ENCODE results near the gene PTPRH.
A peak's percentile ranks its signal among the peaks of the same experiment; 100 is the strongest.
"Not testable (repeated sequence)": the region's sequence is repeated elsewhere in the genome, so short reads cannot be mapped to it uniquely, and the experiment has no call there.

PTPRH gene

GRCh38 chr19:55225415-55225958 is 16.2 kb upstream of the PTPRH start:
- no peak for DNase-seq (ENCODE audit: low read depth)

- DNase-seq (ENCODE audit: low read depth): not testable (repeated sequence)
Measured at GRCh38 chr19:55224679-55225414, 15.5 kb upstream of the PTPRH start.

DNA sequence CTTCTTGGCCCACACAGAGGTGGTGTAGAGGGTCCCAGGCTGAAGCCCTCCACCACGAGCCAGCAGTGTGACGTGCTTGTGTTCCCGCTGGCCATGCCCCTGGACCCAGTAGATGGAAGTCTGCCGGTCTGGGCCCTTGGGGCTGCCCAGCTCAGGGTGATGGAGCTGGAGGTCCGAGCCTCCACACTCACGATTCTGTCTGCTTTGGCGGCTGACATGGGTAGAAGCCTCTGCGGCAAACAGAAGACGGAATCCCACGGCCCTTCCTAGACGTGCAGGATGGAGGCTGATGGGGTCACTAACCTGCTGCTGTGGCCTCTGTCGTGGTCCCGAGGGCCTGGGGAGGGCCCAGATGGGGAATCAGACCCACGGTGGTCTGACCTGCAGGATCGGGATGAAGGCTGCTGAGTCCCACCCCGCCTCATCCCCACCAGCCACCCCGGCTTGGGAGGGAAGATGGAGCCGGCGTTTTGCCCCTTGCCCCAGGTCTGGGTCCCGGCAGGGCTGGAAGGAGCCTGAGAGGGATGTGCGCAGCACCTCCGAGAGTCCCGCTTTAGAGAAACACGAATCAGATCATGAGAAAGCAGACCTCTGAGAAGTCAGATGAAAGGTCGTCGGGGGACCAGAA is 14.9 kb upstream of the PTPRH start:
- DNase-seq (ENCODE audit: low read depth): no peak

- no peak for DNase-seq (ENCODE audit: low read depth)
Measured at GRCh38 chr19:55223291-55224037, 14.2 kb upstream of the PTPRH start.

GRCh38 chr19:55220525-55220924 is 11.2 kb upstream of the PTPRH start:
- DNase-seq (ENCODE audit: low read depth): no peak

DNA sequence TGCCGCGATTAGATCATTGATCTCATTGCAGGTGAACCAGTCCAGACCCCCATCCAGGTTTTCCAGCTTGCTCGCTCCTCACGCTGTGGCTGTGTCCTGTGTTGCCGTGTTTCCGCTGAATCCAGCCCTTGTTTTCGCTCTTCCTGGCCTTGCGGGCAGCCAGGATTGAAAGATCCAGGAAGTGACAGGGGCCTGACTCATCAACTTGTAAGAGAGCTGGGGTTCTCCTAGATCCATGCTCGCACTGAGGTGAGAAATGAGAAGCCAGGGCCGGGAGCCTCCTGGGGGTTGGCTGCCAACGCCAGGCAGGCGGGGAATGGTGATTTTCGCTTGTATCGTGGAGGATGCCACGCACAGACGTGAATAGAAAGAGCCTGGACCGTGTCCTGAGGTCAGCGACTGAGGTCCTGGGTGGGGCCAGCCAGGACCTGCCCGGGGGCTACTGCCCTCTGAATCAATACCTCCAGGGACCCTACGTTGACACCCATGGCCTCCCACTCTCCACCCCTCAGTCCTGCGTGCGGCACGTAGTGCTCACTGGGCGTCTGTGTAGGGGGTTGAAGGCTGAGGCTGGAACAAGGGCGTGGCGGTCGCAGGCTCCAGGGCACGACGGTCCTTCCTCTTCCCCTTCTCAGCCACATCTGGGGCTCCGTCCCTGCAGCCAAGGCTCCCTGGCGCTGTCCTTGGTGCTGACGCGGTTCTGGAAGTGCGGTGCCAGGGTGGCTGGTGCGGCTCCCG is 7.3 kb upstream of the PTPRH start:
- DNase-seq (ENCODE audit: low read depth): peak; percentile 15

DNA sequence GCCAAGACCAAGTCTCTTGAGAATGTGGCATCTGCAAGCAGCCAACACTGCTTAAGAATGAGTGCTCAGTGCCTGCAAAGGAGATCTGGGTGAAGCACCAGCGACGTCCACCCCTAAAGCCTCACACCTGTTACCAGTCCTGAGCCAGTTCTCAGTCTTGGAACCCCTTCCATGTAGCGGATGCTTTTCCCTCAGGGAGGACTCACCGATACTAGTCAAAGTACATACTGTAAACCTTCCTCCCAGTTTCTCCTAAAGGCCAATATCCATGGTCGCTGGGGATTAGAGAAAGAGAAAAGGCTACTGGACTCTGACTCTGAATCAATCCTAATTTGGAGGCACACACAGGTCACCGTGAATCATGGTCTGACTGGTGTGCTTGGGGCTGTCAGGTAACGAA is 4.2 kb upstream of the PTPRH start:
- DNase-seq (ENCODE audit: low read depth): no peak

DNA sequence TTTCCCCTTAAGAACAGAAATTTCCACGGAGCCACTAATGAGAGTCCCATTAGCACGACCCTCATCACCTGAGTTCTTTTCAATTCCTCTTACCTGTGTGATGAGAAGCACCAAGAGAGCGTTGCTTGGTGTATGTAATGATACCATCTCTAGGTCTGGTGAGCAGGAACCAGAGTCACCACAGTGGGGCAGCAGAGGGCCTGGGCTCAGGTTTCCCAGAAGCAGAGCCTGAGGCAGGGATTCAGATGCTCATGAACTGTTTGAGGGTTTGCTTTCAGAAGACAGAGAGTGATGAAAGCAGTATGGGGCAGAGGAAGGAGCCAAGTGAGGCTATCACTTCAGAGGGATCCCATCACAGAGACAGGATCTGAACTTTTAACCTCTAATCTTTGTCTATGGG is 3.1 kb upstream of the PTPRH start:
- DNase-seq (ENCODE audit: low read depth): no peak

- no peak for DNase-seq (ENCODE audit: low read depth)
Measured at GRCh38 chr19:55209693-55210472, 582 bp upstream of the PTPRH start.

DNA sequence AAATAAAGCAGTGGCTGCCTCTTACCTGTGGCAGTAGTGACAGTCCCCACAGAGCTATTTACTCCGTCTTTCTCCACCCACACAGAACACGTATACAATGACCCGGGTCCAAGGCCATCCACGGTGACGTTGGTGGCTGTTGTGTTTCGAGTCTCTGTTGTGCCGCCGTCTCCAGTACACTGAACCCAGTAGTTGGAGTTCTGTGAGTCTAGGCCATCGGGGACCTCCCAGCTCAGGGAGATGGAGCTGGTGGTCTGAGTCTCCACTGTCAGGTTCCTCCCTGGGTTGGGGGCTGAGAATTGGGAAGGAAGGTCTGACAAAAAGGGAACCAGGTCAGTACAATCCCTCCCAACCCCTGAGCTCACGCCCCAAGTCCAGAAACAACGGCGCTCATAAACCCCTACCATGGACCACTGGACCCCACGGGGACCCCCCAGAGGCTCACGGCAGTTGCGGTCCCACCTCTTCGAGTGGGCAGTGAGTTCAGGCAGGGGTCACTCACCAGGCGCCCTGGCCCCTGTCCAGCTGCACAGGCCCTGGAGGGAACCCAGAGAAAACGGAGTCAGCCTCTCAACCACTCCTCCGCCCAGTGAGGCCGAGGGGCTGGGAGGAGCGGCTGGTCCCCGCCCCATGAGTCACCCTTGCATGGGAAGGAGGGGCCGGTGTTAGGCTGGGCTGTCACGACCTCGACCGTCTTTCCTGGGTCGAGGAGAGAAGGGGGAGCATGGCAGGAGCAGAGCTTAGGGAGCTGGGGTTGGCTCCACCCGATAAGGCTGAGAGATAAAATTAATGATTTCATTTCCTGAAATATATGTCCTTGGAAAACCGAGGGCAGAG is 2.4 kb downstream of the PTPRH start:
- no peak for DNase-seq (ENCODE audit: low read depth)

DNA sequence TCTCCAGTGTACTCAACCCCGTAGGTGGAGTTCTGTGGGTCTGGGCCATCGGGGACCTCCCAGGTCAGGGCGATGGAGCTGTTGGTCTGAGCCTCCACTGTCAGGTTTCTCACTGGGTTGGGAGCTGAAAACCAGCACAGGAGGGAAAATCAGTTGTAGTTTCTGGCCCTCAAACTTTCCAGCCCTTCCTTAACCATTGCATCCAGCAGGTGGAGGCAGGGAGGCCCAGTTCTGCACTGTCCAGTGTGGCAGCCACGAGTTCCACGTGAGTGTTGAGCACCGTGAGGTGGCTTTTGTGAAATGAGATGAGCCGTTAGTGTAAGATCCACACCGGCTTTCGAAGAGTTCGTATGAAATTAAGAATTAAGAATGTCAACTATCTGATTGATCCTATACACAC is 7.1 kb downstream of the PTPRH start:
- not testable (repeated sequence) for DNase-seq (ENCODE audit: low read depth)

GRCh38 chr19:55199620-55200204 is 9.6 kb downstream of the PTPRH start:
- no peak for DNase-seq (ENCODE audit: low read depth)

DNA sequence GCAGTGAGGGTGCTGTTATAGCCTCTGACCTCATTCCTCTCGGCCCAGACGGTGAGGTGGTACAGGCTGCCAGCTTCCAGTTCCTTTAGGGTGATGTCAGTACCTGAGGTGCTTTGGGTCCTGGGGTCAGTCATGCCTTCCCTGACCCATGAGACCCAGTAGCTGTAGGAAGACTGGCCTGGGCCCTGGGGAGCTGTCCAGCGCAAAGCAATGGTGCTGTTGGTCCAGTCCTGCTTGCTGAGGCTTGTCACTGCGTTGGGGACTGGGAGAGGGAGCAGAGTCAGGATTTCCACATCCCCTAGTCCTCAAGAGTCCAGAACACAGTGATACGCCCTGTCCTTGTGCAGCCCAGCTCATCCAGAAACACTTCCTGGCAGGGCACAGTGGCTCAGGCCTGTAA is 10.7 kb downstream of the PTPRH start:
- no peak for DNase-seq (ENCODE audit: low read depth)

DNA sequence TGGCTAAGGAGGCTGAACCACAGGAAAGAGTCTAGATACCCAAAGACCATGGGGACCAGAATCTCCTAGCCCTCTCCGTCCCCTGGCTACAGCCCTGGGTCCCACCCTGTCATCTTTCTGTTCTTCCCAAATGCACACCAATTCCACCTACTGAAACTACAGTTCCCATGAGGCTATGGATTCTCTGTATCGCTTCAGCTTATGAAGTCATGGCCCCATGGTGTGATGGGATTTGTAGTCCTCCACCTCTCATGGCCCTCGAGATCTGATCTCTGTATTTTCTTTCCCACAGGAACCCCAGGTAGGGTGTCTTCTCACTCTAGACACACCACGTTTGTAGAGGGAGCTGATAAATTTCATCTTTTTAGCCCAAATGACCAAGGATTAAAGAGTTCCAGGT is 11.8 kb downstream of the PTPRH start:
- no peak for DNase-seq (ENCODE audit: low read depth)

- DNase-seq (ENCODE audit: low read depth): no peak
Measured at GRCh38 chr19:55196803-55197202, 12.5 kb downstream of the PTPRH start.

DNA sequence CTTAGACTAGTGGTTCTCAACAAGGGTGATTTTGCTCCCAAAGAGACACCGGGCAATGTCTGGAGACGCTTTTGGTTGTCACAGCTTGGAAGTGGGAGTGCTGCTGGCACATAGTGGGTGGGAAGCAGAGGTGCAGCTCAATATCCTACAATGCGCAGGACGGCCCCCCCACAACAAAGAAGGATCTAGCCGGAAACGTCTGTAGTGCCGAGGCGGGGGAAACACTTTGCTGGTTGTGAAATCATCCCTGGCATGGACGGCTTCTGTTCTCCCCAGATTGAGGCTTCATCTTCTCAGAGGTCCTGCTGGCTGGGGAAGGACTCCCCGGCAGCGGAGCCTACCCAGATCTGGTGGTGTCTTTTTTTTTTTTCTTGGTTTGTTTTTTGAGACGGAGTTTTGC is 15.8 kb downstream of the PTPRH start:
- DNase-seq (ENCODE audit: low read depth): no peak

- DNase-seq (ENCODE audit: low read depth): no peak
Measured at GRCh38 chr19:55189403-55189835, 19.9 kb downstream of the PTPRH start.

DNA sequence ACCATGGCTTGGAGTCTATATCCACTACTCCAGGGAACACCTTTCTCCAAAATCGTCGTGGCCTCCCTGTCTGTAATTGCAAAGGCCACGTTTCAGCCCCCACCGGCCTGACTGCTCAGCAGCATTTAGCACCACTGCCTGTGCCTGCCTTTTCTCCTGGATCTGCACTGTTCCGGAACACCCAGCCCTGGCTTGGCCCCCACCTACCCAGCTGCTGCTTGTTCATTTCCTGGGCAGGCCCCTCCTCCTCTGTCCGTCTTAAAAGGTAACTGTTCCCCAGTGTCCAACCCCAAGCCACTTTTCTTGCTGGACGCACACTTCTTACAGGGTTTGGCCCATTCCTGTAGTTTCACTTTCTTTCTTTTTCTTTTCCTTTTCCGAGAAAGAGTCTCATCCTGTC is 20.7 kb downstream of the PTPRH start:
- DNase-seq (ENCODE audit: low read depth): no peak

GRCh38 chr19:55186080-55186479 is 23.2 kb downstream of the PTPRH start:
- DNase-seq (ENCODE audit: low read depth): no peak

- DNase-seq (ENCODE audit: low read depth): no peak
Measured at GRCh38 chr19:55181740-55182139, 27.6 kb downstream of the PTPRH start.

Data from activated T-helper 1 cell treated with Interleukin-2 at 50 U/mL for 16 hours (primary cell).